H1 (cell line): ENCODE results near the gene HMG20A. TPM values are rescaled to one million over a fixed set of nuclear protein-coding genes. Genes with fewer than 3 reads are reported as not detected.

Source experiments
- MAFK ChIP-seq: IDR thresholded peaks from 2 replicates; pipeline ENCODE4 v1.6.1; 2012; ENCODE audit warnings: low read depth, mild to moderate bottlenecking, improper control_type of control experiment, low read length
- POLR2AphosphoS5 ChIP-seq: IDR thresholded peaks from 2 replicates; pipeline ENCODE4 v1.6.1; 2011; ENCODE audit warnings: low read depth, low read length
- polyA plus RNA-seq, 7 experiments: library from polyadenylated mRNA; depleted of rRNA in 3 of 7; stranded (reverse) in 5 of 7; unstranded in 2 of 7; fragments of >200 nt in 5 of 7; fragments of 200-250 nt in 2 of 7; gene quantifications; 1 replicate in 5 of 7; 2 replicates in 1 of 7; 4 replicates in 1 of 7; pipeline versions ENCODE4 v1.2.1 to v1.2.3, GENCODE V29; 2011 to 2013; ENCODE audit warnings: missing spikeins in 2 of 7, mixed read lengths in 2 of 7
- total RNA-seq: library from RNA; stranded (reverse); fragmentation: NEBNext Ultra II Directional; extraction: Animal tissue kit (Norgen Biotek cat#: 25700); gene quantifications from 2 replicates; pipeline ENCODE4 v1.2.1, GENCODE V29; 2021
- TF ChIP-seq, protein P1 (sequence below): fragments of 300-600 bp; sonication (generic); IDR thresholded peaks from 2 replicates; pipeline ENCODE4 v1.7.1; 2012; ENCODE audit warnings: low read length, moderate library complexity, mild to moderate bottlenecking, inconsistent platforms; ENCODE audit not compliant: insufficient replicate concordance
- TF ChIP-seq, protein P2 (sequence below): IDR thresholded peaks from 2 replicates; pipeline ENCODE4 v1.6.1; 2012; ENCODE audit warnings: low read length, inconsistent platforms

The HMG20A gene
- total and polyA plus RNA-seq, 2 of the 8 experiments (the other 6 are each of a cell fraction or from before 2014, with no cell fraction given) = 52.1 to 59.7 TPM

DNA sequence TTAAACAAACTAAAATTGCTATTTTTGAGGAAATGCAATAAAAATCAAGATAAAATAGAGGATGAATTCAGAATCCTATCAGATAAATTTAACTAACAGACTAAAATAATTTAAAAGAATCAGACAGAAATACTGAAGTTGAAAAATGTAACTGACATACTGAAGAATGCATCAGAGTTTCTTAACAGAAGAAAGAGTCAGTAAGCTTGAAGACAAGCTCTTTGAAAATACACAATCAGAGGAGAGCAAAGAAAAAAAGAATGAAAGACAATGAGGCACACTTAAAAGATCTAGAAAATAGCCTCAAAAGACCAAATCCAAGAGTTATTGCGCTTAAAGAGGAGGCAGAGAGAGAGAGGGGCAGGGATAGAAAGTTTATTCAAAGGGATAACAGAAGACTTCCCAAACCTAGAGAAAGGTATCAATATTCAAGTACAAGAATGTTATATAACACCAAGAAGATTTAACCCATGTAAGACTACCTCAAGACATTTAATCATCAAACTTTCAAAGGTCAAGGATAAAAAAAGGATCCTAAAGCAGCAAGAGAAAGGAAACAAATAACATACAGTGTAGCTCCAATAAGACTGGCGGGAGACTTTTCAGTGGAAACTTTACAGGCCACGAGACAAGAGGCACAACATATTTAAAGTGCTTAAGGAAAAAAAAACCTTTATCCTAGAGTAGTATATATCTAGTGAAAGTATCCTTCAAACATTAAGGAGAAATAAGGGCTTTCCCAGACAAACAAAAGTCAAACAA is 25.5 kb upstream of the HMG20A start (continued):
- TF ChIP-seq, protein P1, sequence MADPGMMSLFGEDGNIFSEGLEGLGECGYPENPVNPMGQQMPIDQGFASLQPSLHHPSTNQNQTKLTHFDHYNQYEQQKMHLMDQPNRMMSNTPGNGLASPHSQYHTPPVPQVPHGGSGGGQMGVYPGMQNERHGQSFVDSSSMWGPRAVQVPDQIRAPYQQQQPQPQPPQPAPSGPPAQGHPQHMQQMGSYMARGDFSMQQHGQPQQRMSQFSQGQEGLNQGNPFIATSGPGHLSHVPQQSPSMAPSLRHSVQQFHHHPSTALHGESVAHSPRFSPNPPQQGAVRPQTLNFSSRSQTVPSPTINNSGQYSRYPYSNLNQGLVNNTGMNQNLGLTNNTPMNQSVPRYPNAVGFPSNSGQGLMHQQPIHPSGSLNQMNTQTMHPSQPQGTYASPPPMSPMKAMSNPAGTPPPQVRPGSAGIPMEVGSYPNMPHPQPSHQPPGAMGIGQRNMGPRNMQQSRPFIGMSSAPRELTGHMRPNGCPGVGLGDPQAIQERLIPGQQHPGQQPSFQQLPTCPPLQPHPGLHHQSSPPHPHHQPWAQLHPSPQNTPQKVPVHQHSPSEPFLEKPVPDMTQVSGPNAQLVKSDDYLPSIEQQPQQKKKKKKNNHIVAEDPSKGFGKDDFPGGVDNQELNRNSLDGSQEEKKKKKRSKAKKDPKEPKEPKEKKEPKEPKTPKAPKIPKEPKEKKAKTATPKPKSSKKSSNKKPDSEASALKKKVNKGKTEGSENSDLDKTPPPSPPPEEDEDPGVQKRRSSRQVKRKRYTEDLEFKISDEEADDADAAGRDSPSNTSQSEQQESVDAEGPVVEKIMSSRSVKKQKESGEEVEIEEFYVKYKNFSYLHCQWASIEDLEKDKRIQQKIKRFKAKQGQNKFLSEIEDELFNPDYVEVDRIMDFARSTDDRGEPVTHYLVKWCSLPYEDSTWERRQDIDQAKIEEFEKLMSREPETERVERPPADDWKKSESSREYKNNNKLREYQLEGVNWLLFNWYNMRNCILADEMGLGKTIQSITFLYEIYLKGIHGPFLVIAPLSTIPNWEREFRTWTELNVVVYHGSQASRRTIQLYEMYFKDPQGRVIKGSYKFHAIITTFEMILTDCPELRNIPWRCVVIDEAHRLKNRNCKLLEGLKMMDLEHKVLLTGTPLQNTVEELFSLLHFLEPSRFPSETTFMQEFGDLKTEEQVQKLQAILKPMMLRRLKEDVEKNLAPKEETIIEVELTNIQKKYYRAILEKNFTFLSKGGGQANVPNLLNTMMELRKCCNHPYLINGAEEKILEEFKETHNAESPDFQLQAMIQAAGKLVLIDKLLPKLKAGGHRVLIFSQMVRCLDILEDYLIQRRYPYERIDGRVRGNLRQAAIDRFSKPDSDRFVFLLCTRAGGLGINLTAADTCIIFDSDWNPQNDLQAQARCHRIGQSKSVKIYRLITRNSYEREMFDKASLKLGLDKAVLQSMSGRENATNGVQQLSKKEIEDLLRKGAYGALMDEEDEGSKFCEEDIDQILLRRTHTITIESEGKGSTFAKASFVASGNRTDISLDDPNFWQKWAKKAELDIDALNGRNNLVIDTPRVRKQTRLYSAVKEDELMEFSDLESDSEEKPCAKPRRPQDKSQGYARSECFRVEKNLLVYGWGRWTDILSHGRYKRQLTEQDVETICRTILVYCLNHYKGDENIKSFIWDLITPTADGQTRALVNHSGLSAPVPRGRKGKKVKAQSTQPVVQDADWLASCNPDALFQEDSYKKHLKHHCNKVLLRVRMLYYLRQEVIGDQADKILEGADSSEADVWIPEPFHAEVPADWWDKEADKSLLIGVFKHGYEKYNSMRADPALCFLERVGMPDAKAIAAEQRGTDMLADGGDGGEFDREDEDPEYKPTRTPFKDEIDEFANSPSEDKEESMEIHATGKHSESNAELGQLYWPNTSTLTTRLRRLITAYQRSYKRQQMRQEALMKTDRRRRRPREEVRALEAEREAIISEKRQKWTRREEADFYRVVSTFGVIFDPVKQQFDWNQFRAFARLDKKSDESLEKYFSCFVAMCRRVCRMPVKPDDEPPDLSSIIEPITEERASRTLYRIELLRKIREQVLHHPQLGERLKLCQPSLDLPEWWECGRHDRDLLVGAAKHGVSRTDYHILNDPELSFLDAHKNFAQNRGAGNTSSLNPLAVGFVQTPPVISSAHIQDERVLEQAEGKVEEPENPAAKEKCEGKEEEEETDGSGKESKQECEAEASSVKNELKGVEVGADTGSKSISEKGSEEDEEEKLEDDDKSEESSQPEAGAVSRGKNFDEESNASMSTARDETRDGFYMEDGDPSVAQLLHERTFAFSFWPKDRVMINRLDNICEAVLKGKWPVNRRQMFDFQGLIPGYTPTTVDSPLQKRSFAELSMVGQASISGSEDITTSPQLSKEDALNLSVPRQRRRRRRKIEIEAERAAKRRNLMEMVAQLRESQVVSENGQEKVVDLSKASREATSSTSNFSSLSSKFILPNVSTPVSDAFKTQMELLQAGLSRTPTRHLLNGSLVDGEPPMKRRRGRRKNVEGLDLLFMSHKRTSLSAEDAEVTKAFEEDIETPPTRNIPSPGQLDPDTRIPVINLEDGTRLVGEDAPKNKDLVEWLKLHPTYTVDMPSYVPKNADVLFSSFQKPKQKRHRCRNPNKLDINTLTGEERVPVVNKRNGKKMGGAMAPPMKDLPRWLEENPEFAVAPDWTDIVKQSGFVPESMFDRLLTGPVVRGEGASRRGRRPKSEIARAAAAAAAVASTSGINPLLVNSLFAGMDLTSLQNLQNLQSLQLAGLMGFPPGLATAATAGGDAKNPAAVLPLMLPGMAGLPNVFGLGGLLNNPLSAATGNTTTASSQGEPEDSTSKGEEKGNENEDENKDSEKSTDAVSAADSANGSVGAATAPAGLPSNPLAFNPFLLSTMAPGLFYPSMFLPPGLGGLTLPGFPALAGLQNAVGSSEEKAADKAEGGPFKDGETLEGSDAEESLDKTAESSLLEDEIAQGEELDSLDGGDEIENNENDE = no peak
- no peak for TF ChIP-seq POLR2AphosphoS5
- no peak for TF ChIP-seq MAFK
- TF ChIP-seq, protein P2, sequence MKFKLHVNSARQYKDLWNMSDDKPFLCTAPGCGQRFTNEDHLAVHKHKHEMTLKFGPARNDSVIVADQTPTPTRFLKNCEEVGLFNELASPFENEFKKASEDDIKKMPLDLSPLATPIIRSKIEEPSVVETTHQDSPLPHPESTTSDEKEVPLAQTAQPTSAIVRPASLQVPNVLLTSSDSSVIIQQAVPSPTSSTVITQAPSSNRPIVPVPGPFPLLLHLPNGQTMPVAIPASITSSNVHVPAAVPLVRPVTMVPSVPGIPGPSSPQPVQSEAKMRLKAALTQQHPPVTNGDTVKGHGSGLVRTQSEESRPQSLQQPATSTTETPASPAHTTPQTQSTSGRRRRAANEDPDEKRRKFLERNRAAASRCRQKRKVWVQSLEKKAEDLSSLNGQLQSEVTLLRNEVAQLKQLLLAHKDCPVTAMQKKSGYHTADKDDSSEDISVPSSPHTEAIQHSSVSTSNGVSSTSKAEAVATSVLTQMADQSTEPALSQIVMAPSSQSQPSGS = no peak
- TF ChIP-seq, all 59 proteins: peak for 0
